GM12864 (cell line): Measurements from ENCODE around the gene PAX4.

Source experiments
- DNase-seq: peaks from one replicate; pipeline ENCODE4 v3.0.0-alpha.2; 2011; ENCODE audit warnings: low read depth
- H3K4me3 ChIP-seq: 2 replicates; pipeline ENCODE4 v1.5.1; 2011; ENCODE audit warnings: mild to moderate bottlenecking, low read depth, low read length, control low read depth
- CTCF ChIP-seq: IDR thresholded peaks from 2 replicates; pipeline ENCODE4 v1.5.1; 2011; ENCODE audit warnings: low read depth, mild to moderate bottlenecking, moderate library complexity, low read length, control low read depth, inconsistent platforms; ENCODE audit errors: missing control alignments

PAX4 gene

GRCh38 chr7:127609297-127609696 is 8.6 kb downstream of the PAX4 start:
- no peak overlapping the region for H3K4me3 ChIP-seq
- DNase-seq = no peak
- no peak for TF ChIP-seq CTCF

- no peak overlapping the region for H3K4me3 ChIP-seq
- no peak for TF ChIP-seq CTCF
- DNase-seq = no peak
These were observed 9.5 kb downstream of the PAX4 start for GRCh38 chr7:127608446-127608845.

GRCh38 chr7:127600885-127601284 is 17.1 kb downstream of the PAX4 start:
- DNase-seq = no peak
- TF ChIP-seq CTCF = no peak
- H3K4me3 ChIP-seq = no peak overlapping the region

GRCh38 chr7:127598318-127598717 is 19.6 kb downstream of the PAX4 start:
- no peak overlapping the region for H3K4me3 ChIP-seq
- peak; percentile 52 for TF ChIP-seq CTCF
- no peak for DNase-seq

- TF ChIP-seq CTCF = no peak
- H3K4me3 ChIP-seq = no peak overlapping the region
- no peak for DNase-seq
These were observed 22.2 kb downstream of the PAX4 start for GRCh38 chr7:127595737-127596136.

GRCh38 chr7:127594490-127594889 is 23.5 kb downstream of the PAX4 start:
- no peak for DNase-seq
- no peak for TF ChIP-seq CTCF
- no peak overlapping the region for H3K4me3 ChIP-seq

GRCh38 chr7:127592550-127592949 is 25.4 kb downstream of the PAX4 start:
- no peak for TF ChIP-seq CTCF
- no peak for DNase-seq
- H3K4me3 ChIP-seq = no peak overlapping the region
